ENCODE results near the gene RSF1.

Gene RSF1

DNA sequence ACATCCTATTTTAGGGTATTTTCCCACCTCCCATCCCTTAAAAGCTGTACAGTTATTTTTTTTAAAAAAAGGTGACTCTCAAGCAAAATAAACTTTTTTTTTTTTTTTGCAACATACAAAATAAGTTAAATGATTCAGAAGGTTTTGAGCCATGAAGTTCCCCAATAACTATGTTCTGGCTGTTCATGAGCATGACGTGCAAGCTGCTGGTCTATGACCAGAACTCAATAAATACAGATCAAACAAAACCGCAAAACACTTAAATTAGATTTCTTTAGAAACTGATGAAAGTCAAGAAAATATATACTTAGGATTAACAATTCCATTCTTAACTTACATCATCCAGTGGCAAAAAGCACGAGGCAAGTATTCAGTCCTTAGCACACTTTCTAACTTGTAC, 158.9 kb downstream of the RSF1 start:
- TF ChIP-seq CTCF (IDR thresholded peaks at IDR 0.05; ENCODE audit: low read depth, low read length), result no peak
- no peak overlapping the region for H3K4me3 ChIP-seq (ENCODE audit: low read depth, low read length)

DNA sequence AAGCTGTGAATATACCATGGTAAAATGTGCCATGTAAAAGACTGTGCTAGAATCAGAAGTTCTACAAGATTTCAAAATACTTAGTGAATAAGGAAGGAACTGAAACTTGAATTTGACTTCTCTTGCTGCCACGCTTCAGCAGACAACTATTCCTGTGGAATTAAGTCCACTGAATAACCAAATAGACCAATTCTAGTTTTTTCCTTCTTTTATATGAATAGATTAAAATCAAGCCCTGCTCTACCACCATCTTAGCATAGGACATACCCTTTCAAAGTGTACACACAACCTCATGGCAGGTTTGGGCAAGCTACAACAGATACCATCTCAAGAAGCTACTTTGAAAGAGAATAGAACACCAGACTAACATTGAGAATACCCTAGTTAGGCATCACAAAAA, 159.6 kb downstream of the RSF1 start:
- no peak for TF ChIP-seq CTCF (IDR thresholded peaks at IDR 0.05; ENCODE audit: low read depth, low read length)
- H3K4me3 ChIP-seq (ENCODE audit: low read depth, low read length), result no peak overlapping the region

DNA sequence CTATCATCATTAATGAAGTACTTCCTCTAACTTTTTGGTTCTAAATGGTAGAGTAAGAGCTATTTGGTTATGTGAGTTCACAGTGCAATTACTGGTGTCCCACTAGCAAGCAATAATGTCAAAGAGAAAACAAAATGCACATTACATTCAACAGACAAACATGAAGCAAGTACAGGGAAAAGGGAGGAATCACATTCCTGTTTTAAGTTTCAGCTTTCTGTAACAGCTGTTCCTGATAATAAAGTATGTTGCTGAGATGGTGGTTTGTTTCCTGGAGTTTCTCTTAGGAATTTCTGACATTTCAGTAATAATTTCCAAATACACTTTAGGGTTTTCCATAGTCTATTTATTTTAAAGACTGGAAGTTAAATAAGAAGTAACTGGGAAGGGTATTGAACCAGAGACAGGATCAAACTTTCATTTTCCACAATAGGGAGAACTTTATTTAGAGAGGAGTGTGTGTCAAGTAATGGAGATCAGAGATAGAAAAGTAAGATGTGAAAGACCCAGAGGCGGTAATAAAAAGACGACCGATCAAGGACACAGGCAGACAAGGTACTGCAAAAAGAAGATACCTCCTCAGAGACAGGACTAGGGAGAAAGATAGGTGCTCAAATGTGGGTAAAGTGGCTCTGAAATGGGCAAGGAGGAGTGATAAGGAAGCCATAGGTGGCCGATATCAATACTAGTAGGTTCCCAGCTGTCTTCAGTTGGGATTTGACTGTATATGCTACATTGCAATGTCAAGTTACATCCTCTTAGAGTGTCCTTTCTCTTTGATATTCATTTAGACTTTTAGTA, 162.1 kb downstream of the RSF1 start:
- no peak for TF ChIP-seq CTCF (IDR thresholded peaks at IDR 0.05; ENCODE audit: low read depth, low read length)

GRCh38 chr11:77656362-77656761, 164.2 kb downstream of the RSF1 start:
- no peak for TF ChIP-seq CTCF (IDR thresholded peaks at IDR 0.05; ENCODE audit: low read depth, low read length)
- no peak overlapping the region for H3K4me3 ChIP-seq (ENCODE audit: low read depth, low read length)

More for the DNA sequence above, 162.1 kb downstream of the RSF1 start:
- no peak overlapping the region for H3K4me3 ChIP-seq (ENCODE audit: low read depth, low read length)

DNA sequence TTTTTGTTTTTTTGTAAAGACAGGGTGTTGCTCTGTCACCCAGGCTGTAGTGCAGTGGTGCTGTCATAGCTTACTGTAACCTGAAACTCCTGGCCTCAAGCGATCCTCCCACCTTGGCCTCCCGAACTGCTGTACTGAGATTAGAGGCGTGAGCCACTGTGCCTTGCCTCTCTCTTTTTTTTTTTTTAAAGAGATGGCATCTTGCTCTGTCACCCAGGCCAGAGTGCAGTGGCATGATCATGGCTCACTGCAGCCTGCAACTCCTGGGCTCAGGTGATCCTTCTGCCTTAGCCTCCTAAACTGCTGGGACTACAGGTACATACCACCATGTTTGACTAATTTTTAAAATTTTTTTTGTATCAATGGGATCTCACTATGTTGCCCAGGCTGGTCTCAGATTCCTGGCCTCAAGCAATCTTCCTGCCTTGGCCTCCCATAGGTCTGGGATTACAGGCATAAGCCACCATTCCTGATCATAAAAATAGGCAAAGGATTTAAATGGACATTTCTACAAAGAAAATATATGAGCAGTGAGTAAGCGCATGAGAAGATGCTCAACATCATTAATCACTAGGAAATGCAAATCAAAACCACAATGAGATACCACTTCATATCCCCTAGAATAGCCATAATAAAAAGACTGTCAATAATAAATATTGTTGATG, 165.6 kb downstream of the RSF1 start:
- no peak for TF ChIP-seq CTCF (IDR thresholded peaks at IDR 0.05; ENCODE audit: low read depth, low read length)
- H3K4me3 ChIP-seq (ENCODE audit: low read depth, low read length), result no peak overlapping the region

DNA sequence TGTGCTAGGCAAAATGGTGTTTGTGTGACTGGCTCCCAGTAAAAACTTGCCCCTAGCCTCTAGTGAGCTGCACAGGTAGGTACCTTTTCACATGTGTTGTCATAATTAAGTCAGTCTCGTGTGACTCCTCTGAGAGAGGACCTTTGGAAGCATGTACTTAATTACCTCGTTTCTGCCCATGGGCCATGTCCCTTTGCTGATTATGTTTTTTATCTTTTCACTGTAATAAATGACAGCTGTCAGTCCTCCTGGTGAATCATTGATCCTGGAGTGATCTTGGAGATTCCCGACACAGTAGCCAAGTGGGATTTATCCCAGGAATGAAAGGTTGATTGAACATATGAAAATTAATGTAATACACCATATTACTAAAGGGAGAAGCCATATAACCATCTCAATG, 170.4 kb downstream of the RSF1 start:
- TF ChIP-seq CTCF (IDR thresholded peaks at IDR 0.05; ENCODE audit: low read depth, low read length), result no peak
- no peak overlapping the region for H3K4me3 ChIP-seq (ENCODE audit: low read depth, low read length)

DNA sequence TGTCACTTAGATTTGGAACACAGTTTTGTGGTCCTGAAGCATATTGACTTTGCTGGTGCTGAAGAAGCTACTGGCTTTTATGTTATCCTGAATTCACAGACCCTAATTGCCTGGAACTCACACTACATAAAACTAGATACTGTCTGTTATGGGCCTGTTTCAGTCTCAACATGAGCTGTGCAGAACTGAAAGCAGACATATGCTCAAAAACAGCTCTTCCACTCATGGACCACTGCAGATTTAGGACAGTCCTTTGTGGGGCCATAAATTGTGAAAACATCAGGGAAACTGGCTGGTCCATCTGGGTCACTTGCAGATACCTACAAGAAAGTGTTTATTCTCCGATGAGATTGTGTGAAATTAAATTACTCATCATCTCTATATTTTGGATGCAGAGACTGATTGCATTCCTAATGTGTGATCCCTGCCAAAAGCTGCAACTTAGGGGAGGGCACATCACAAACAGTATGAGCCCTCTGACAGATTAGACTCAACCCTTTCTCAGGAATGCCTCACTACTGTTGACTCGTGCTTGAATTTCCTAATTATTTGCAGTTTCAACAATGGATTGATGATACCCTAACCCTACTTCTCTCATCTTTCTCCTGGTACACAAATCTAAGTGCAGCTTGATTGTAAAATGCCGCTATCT, 172.7 kb downstream of the RSF1 start:
- H3K4me3 ChIP-seq (ENCODE audit: low read depth, low read length), result no peak overlapping the region
- no peak for TF ChIP-seq CTCF (IDR thresholded peaks at IDR 0.05; ENCODE audit: low read depth, low read length)
